T-cell (primary cell): ENCODE measurements around the gene AVP. TPM values are rescaled to one million over a fixed set of nuclear protein-coding genes. Genes with fewer than 3 reads are reported as not detected.
"Not testable (repeated sequence)": the region's sequence is repeated elsewhere in the genome, so short reads cannot be mapped to it uniquely, and the experiment has no call there.

ENCODE experiments used
- ATAC-seq, 4 experiments: fragments of 200-7000 bp in 3 of 4; fragments of 150-1000 bp in 1 of 4; cut with Tn5 transposase; replicated peaks in 1 of 4; 1 replicate in 3 of 4; 2 replicates in 1 of 4; pipeline ENCODE4 v1.10.0; 2021; ENCODE audit warnings: moderate library complexity in 3 of 4, mild to moderate bottlenecking in 2 of 4, moderate number of reproducible peaks in 1 of 4
- CTCF ChIA-PET, 2 donors: fragments of 300-600 bp; sonication (Branson Sonifier 250); formaldehyde crosslinking; loops; one replicate each; lab custom pipeline; 2022; ENCODE audit warnings: antibody characterized with exemption in 2 of 2; lab: Charles Lee
- POLR2A ChIA-PET, 2 donors: fragments of 300-600 bp; sonication (Branson Sonifier 250); formaldehyde crosslinking; loops; one replicate each; lab custom pipeline; 2022; ENCODE audit warnings: antibody characterized with exemption in 2 of 2; lab: Charles Lee
- DNase-seq, 35 experiments: peaks; one replicate each; pipeline versions ENCODE4 v3.0.0 to v3.0.0-alpha.2; 2013 to 2023
- H3K27ac ChIP-seq: one replicate; pipeline ENCODE4 v1.5.1; 2013; ENCODE audit warnings: low read length
- H3K27me3 ChIP-seq, 2 experiments: replicated peaks in 1 of 2; 1 replicate in 1 of 2; 2 replicates in 1 of 2; pipeline versions ENCODE4 v1.6.1 to v1.7.0; 2013; ENCODE audit warnings: low read length in 1 of 2, mixed read lengths in 1 of 2; ENCODE audit not compliant: control insufficient read depth in 2 of 2, insufficient read depth in 2 of 2; ENCODE audit errors: extremely low read depth in 1 of 2
- H3K36me3 ChIP-seq, 2 donors: 1 replicate in 1 of 2; 2 replicates in 1 of 2; pipeline versions ENCODE4 v1.6.1 to v1.7.0; 2013; ENCODE audit warnings: low read length in 1 of 2; ENCODE audit not compliant: control insufficient read depth in 2 of 2, insufficient read depth in 1 of 2; ENCODE audit errors: extremely low read depth in 1 of 2
- H3K4me1 ChIP-seq, 2 experiments: 1 replicate in 1 of 2; 2 replicates in 1 of 2; pipeline versions ENCODE4 v1.6.1 to v1.7.0; 2013; ENCODE audit warnings: low read length in 2 of 2, mixed read lengths in 1 of 2; ENCODE audit not compliant: insufficient read depth in 2 of 2, control insufficient read depth in 1 of 2; ENCODE audit errors: extremely low read depth in 1 of 2
- H3K4me3 ChIP-seq, 2 donors: 1 replicate in 1 of 2; 2 replicates in 1 of 2; pipeline versions ENCODE4 v1.5.1 to v1.7.0; 2013; ENCODE audit warnings: mild to moderate bottlenecking in 2 of 2, low read length in 1 of 2, moderate library complexity in 1 of 2; ENCODE audit not compliant: control insufficient read depth in 1 of 2; ENCODE audit errors: extremely low read depth in 1 of 2
- H3K9me3 ChIP-seq: 2 replicates; pipeline ENCODE4 v1.7.0; 2013
- H3K27ac Mint-ChIP-seq, 2 donors: one replicate each; pipeline ENCODE4 v1.8.0; 2020 to 2021; ENCODE audit warnings: mild to moderate bottlenecking in 2 of 2, mixed read lengths in 2 of 2
- H3K27me3 Mint-ChIP-seq, 2 donors: one replicate each; pipeline ENCODE4 v1.8.0; 2021 to 2022; ENCODE audit warnings: mixed read lengths in 2 of 2
- H3K36me3 Mint-ChIP-seq: one replicate; pipeline ENCODE4 v1.8.0; 2021; ENCODE audit warnings: mixed read lengths
- H3K4me1 Mint-ChIP-seq, 3 donors: one replicate each; pipeline ENCODE4 v1.8.0; 2020 to 2022; ENCODE audit warnings: mixed read lengths in 3 of 3, mild to moderate bottlenecking in 1 of 3
- H3K4me3 Mint-ChIP-seq, 3 donors: one replicate each; pipeline ENCODE4 v1.8.0; 2020 to 2022; ENCODE audit warnings: mild to moderate bottlenecking in 3 of 3, mixed read lengths in 3 of 3, moderate library complexity in 3 of 3
- H3K9me3 Mint-ChIP-seq, 3 donors: one replicate each; pipeline ENCODE4 v1.8.0; 2020 to 2022; ENCODE audit warnings: mixed read lengths in 3 of 3
- WGBS: methylation state at CpG from one replicate; pipeline ENCODE4 v1.1.5; 2013; ENCODE audit warnings: missing lambda C conversion rate; ENCODE audit not compliant: insufficient coverage; 5-methylcytosine and 5-hydroxymethylcytosine counted together
- total RNA-seq, 35 experiments: library from RNA in 6 of 35; stranded (reverse) in 6 of 35; fragments of 120-200 nt in 1 of 35; gene quantifications; one replicate each; pipeline versions ENCODE4 v1.2.1 to v1.2.4 and lab custom pipeline; 2013 to 2026

Gene AVP
- total RNA-seq, 5 donors from 2014 or later (not counting 1 experiment from before 2014, with no cell fraction given): 0.44 to 1.6 (median 0.59) TPM; not detected in 2

DNA sequence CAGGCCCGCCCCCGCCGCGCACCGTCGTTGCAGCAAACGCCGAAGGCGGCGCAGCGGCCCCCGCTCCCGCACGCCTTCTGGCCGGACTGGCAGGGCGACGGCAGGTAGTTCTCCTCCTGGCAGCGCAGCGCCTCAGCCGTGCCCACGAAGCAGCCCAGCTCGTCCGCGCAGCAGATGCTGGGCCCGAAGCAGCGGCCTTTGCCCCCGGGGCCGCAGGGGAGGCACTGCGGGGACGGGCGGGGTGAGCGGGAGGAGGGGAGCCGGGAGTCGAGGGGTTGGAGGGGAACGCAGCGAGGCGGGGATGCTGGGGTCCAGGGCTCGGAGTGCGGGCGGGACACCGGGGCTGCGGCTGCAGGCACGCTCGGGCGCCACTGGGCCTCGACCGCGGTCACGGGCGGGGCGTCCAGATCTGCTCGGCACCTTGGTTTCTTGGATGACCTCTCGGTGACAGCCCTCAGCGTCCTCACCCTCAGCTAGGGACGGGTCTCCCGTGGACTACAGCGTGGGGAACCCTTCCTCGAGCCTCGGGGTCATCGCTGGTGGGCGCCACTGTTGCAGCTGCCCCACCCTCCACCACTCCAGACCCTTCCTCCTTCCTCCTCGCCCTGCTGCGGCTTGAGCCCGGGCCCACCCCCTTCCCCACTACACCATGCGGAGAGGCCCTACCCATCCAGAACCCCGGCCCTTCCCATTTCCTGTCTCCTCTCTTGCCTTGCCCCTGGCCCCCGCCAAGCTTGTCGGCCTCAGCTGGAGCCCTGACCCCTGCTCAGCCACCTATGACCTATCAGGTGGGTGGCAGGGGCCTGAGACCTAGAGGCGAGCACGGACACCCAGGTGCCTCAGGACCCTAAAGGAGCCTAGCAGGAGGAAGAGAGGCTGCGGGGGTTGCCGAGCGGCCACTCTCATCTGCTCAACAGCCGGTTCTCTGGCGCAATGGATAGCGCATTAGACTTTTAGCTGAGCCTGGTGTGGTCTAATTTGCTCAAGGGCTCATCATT lies 1.3 kb downstream of the AVP start:
- ChIA-PET POLR2A (no interaction called here), CTCF (no interaction called here)
- WGBS: 8% methylated on average over 68 of the region's 76 CpGs
- Histone ChIP-seq H3K36me3 (no peaks in the 10 kb centered on the region), H3K9me3 (no peaks in the 10 kb centered on the region), H3K4me3 (peak overlapping the region in 1 of 2 donors; percentile 23), H3K27me3 (peaks cover 0 to 49% of the 10 kb centered on the region in 2 experiments), H3K4me1 (peaks cover 0 to 13% of the 10 kb centered on the region in 2 experiments), H3K27ac (no peak overlapping the region)
- ATAC-seq (peak; percentile 33 to 54 (median 50)), DNase-seq (no peak)
- H3K27ac Mint-ChIP-seq: no peak overlapping the region
- no peaks in the 10 kb centered on the region for H3K36me3 Mint-ChIP-seq
- no peaks in the 10 kb centered on the region for H3K9me3 Mint-ChIP-seq
- peak overlapping the region; percentile 37 to 78 (median 56) for H3K4me3 Mint-ChIP-seq
- H3K4me1 Mint-ChIP-seq: peaks cover 7 to 15% (median 11%) of the 10 kb centered on the region in 3 donors
- peaks cover 18 to 47% of the 10 kb centered on the region in 2 donors for H3K27me3 Mint-ChIP-seq

DNA sequence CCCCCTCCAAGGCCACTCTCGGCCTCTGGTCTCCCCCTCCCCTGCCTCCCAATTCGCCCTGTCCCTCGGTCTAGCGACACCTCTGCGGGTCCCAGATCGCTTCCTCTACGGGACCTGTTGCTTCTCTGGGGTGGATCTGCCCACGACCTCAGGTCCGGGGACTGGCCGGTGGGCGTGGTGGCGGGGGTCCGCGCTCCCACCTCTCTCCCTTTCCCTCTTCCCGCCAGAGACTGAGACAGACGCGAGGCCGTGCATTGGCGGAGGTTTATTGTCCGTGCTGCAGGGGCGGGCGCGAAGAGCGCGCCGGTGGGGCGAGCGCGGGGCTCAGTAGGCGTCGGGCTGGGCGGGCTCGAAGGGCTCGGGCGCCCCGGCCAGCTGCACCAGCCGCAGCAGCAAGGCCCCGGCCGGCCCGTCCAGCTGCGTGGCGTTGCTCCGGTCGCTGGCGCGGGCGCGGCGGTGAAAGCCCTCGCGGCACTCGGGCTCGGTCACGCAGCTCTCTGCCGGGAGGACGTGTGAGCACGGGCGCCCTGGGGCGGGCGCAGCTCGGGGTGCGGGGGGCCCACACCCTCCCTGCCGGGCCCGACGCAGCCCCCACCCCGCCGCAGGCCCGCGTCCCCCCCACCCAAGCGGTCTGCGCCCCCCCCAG lies 2.1 kb downstream of the AVP start:
- Histone ChIP-seq H3K27me3 (peaks cover 0 to 49% of the 10 kb centered on the region in 2 experiments), H3K4me1 (peaks cover 0 to 17% of the 10 kb centered on the region in 2 experiments), H3K27ac (no peak overlapping the region), H3K36me3 (no peaks in the 10 kb centered on the region), H3K9me3 (no peaks in the 10 kb centered on the region), H3K4me3 (peak overlapping the region in 1 of 2 donors; percentile 59)
- peak overlapping the region; percentile 63 to 69 (median 68) for H3K4me3 Mint-ChIP-seq
- ChIA-PET CTCF (no interaction called here), POLR2A (no interaction called here)
- H3K4me1 Mint-ChIP-seq: peaks cover 13 to 21% (median 17%) of the 10 kb centered on the region in 3 donors
- H3K9me3 Mint-ChIP-seq: no peaks in the 10 kb centered on the region
- ATAC-seq (peak; percentile 48 to 58 (median 56)), DNase-seq (peak in 1 of 35 experiments; percentile 29)
- WGBS: 4% methylated on average over 54 of the region's 71 CpGs
- peaks cover 18 to 47% of the 10 kb centered on the region in 2 donors for H3K27me3 Mint-ChIP-seq
- H3K27ac Mint-ChIP-seq: no peak overlapping the region
- no peaks in the 10 kb centered on the region for H3K36me3 Mint-ChIP-seq

DNA sequence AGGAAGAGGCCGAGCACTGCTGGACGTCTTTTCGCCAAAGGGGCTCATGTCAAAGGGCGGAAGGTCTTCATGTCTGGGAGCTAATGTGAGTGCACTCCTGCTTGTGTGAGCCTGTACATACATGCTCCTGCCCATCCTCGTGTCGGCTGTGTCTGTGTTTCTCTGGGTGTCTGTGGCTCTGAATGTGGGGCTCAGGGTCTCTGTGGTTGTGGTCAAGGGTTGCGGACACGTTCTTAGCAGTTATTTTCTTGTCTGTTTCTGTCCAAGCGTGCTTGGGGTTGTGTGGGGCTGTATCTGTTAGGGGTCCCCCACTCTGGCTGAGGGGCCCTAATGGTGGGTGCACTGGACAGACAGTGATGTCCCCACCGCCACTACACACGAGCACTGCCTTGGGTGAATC lies 2.9 kb downstream of the AVP start:
- Histone ChIP-seq H3K4me1 (peaks cover 0 to 25% of the 10 kb centered on the region in 2 experiments), H3K27ac (no peak overlapping the region), H3K4me3 (no peak overlapping the region), H3K36me3 (no peaks in the 10 kb centered on the region), H3K9me3 (no peaks in the 10 kb centered on the region), H3K27me3 (peaks cover 0 to 52% of the 10 kb centered on the region in 2 experiments)
- no peaks in the 10 kb centered on the region for H3K36me3 Mint-ChIP-seq
- no peak for DNase-seq
- peaks cover 18 to 47% of the 10 kb centered on the region in 2 donors for H3K27me3 Mint-ChIP-seq
- peaks cover 19 to 26% (median 24%) of the 10 kb centered on the region in 3 donors for H3K4me1 Mint-ChIP-seq
- 94% methylated on average over 9 of the region's 11 CpGs for WGBS
- H3K4me3 Mint-ChIP-seq: peak overlapping the region in 2 of 3 donors; percentile 63 to 69
- ChIA-PET POLR2A (no interaction called here), CTCF (no interaction called here)
- H3K27ac Mint-ChIP-seq: peak overlapping the region in 1 of 2 donors; percentile 65
- no peak for ATAC-seq
- no peaks in the 10 kb centered on the region for H3K9me3 Mint-ChIP-seq

DNA sequence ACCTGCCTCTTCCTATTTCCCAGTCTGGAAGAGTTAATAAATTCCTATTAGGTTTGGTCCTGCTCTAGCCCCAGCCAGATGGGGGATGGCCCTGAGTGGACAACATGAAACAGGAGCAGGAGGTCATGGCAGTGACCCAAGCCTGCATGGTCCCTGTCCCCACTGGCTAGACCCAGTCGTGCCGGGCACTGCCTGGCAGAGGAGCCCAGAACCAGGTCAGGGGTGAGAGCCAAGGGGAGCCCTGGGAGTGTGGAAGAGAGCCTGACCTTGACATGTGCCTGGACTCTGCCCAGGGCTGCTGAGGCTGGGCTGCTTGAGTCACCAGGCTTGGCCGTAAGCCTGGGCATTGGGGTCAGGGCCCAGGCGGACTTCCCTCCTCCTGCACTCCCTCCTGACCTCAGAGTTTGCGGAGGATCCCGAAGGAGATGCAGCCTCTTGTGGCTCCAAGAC lies 3.6 kb downstream of the AVP start:
- no peaks in the 10 kb centered on the region for H3K36me3 Mint-ChIP-seq
- no peak overlapping the region for H3K27ac ChIP-seq
- peaks cover 18 to 47% of the 10 kb centered on the region in 2 donors for H3K27me3 Mint-ChIP-seq
- H3K36me3 ChIP-seq: no peaks in the 10 kb centered on the region
- peaks cover 0 to 52% of the 10 kb centered on the region in 2 experiments for H3K27me3 ChIP-seq
- H3K4me3 ChIP-seq: no peak overlapping the region
- H3K4me1 ChIP-seq: peaks cover 0 to 25% of the 10 kb centered on the region in 2 experiments
- H3K27ac Mint-ChIP-seq: no peak overlapping the region
- ChIA-PET CTCF (no interaction called here), POLR2A (no interaction called here)
- H3K4me3 Mint-ChIP-seq: peak overlapping the region in 1 of 3 donors; percentile 63
- DNase-seq: no peak
- no peak for ATAC-seq
- no peaks in the 10 kb centered on the region for H3K9me3 ChIP-seq
- 88% methylated on average over 2 of the region's 6 CpGs for WGBS
- H3K9me3 Mint-ChIP-seq: no peaks in the 10 kb centered on the region
- peaks cover 19 to 26% (median 25%) of the 10 kb centered on the region in 3 donors for H3K4me1 Mint-ChIP-seq

DNA sequence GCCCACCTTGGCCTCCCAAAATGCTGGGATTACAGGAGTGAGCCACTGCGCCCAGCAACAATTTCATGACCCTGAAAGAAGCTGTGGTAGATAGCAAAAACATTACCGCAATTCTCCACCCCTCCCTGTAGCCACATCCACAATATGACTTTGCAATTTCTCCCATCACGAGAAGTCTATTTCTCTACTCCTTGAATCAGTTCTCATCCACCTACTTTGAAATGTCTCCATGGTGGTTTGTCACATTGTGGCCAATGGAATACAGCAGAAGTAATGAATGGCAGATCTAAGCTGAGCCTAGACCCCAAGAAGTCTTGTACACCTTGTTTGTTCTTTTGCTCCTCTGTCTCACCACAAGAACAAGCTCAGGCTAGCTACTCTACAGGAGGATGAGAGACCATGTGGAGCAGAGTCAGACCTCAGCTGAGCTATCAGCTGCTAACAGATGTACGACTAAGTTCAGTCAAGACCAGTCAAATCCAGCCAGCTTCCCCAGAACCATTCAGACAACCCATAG lies 6.8 kb downstream of the AVP start:
- peak overlapping the region; percentile 14 to 51 (median 49) for H3K4me3 Mint-ChIP-seq
- peak; percentile 60 to 66 (median 62) for ATAC-seq
- CTCF ChIA-PET: interaction anchor here (0.6 to 0.8 kb wide), 3 partner anchors 23 to 83 kb away, joined by 3 to 4 read pairs (median 4); no protein-coding TSS in a partner anchor
- POLR2A ChIA-PET: interaction anchor here (0.8 to 1.2 kb wide), 3 partner anchors 14 to 26 kb away, joined by 4 read pairs; no protein-coding TSS in a partner anchor
- peak in 1 of 35 experiments; percentile 33 for DNase-seq
- no peaks in the 10 kb centered on the region for H3K36me3 Mint-ChIP-seq
- H3K27me3 Mint-ChIP-seq: peaks cover 18 to 29% of the 10 kb centered on the region in 2 donors
- Histone ChIP-seq H3K27ac (no peak overlapping the region), H3K27me3 (peaks cover 0 to 29% of the 10 kb centered on the region in 2 experiments), H3K4me1 (peaks cover 2 to 26% of the 10 kb centered on the region in 2 experiments), H3K9me3 (no peaks in the 10 kb centered on the region), H3K4me3 (no peak overlapping the region), H3K36me3 (no peaks in the 10 kb centered on the region)
- H3K27ac Mint-ChIP-seq: peak overlapping the region in 1 of 2 donors; percentile 31
- peaks cover 16 to 32% (median 21%) of the 10 kb centered on the region in 3 donors for H3K4me1 Mint-ChIP-seq
- WGBS: 13% methylated on average over 2 of the region's 4 CpGs
- no peaks in the 10 kb centered on the region for H3K9me3 Mint-ChIP-seq

DNA sequence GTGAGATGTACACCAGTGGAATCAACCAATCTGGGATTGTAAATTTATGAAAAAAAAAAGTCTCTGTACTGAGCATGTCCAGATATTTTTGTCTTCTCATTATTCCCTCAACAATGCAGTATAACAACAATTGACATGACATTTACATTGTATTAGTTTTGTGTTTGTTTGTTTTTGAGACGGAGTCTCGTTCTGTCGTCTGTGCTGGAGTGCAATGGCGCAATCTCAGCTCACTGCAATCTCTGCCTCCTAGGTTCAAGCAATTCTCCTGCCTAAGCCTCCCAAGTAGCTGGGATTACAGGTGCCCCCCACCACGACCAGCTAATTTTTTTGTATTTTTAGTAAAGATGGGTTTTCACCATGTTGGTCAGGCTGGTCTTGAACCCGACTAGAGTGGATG lies 9.2 kb downstream of the AVP start:
- peaks cover 0 to 20% of the 10 kb centered on the region in 2 experiments for H3K27me3 ChIP-seq
- DNase-seq, H3K9me3 Mint-ChIP-seq, H3K27ac ChIP-seq, H3K4me3 Mint-ChIP-seq, H3K27me3 Mint-ChIP-seq, ATAC-seq, H3K4me3 ChIP-seq, H3K9me3 ChIP-seq, H3K36me3 Mint-ChIP-seq, CTCF ChIA-PET, POLR2A ChIA-PET, H3K27ac Mint-ChIP-seq, H3K36me3 ChIP-seq: not testable (repeated sequence)
- peaks cover 4 to 34% of the 10 kb centered on the region in 2 experiments for H3K4me1 ChIP-seq
- H3K4me1 Mint-ChIP-seq: peaks cover 25 to 41% (median 28%) of the 10 kb centered on the region in 3 donors
- no CpG with 5 or more reads among the region's 6 CpGs for WGBS
